Uterus (tissue), 4 donors: ENCODE results near the gene VKORC1. TPM values are rescaled to one million over a fixed set of nuclear protein-coding genes. Genes with fewer than 3 reads are reported as not detected.
A peak's percentile ranks its signal among the peaks of the same experiment; 100 is the strongest.

ENCODE experiments used
- DNase-seq, 2 donors: peaks; one replicate each; pipeline ENCODE4 v3.0.0-alpha.2; 2019 to 2020
- H3K27ac ChIP-seq, 2 donors: fragments of 200-600 bp; sonication (generic); 1 replicate in 1 of 2; 2 replicates in 1 of 2; pipeline ENCODE4 v1.5.1; 2016 to 2018
- H3K27me3 ChIP-seq, 2 donors: fragments of 200-600 bp; sonication (generic); one replicate each; pipeline ENCODE4 v1.5.1; 2018 to 2019; ENCODE audit warnings: control low read depth in 1 of 2
- H3K36me3 ChIP-seq, 2 donors: fragments of 200-600 bp; sonication (generic); one replicate each; pipeline ENCODE4 v1.5.1; 2019; ENCODE audit warnings: control low read depth in 1 of 2
- H3K4me1 ChIP-seq, 2 donors: fragments of 200-600 bp; sonication (generic); one replicate each; pipeline ENCODE4 v1.5.1; 2018 to 2019; ENCODE audit warnings: control low read depth in 1 of 2
- H3K4me3 ChIP-seq, 2 donors: fragments of 200-600 bp; sonication (generic); 1 replicate in 1 of 2; 2 replicates in 1 of 2; pipeline ENCODE4 v1.5.1; 2018 to 2019; ENCODE audit warnings: mild to moderate bottlenecking in 1 of 2
- H3K9me3 ChIP-seq, 2 donors: fragments of 200-600 bp; sonication (generic); one replicate each; pipeline ENCODE4 v1.5.1; 2019; ENCODE audit warnings: control low read depth in 1 of 2
- CTCF ChIP-seq, 4 experiments: fragments of 200-600 bp in 2 of 4; fragments of 450-650 bp in 2 of 4; sonication (generic) in 2 of 4; IDR thresholded peaks; one replicate each; pipeline ENCODE4 v1.5.1; 2016 to 2019; ENCODE audit warnings: antibody characterized with exemption in 4 of 4, mild to moderate bottlenecking in 2 of 4, moderate library complexity in 1 of 4
- POLR2A ChIP-seq, 2 donors: fragments of 450-650 bp; IDR thresholded peaks; one replicate each; pipeline ENCODE4 v1.6.1; 2016; ENCODE audit warnings: antibody characterized with exemption in 2 of 2, mild to moderate bottlenecking in 1 of 2, moderate library complexity in 1 of 2
- intact Hi-C: fragments of 100-400 bp; cut with DNase I; formaldehyde crosslinking; loops from one replicate; pipeline ENCODE4 v1.15.1; 2023; ENCODE audit warnings: low total_unique reads
- total RNA-seq, 4 donors: library from RNA; depleted of rRNA in 3 of 4; stranded (reverse); fragments of >200 nt in 3 of 4; gene quantifications; one replicate each; pipeline versions ENCODE4 v1.1.0 to v1.2.4, GENCODE V29; 2014 to 2023
- donor health status: DM: yes; HTN: yes; CAD: no.

VKORC1 gene
- total RNA-seq, 4 donors from 2014 or later, result 68.7 to 81.8 (median 73.5) TPM

DNA sequence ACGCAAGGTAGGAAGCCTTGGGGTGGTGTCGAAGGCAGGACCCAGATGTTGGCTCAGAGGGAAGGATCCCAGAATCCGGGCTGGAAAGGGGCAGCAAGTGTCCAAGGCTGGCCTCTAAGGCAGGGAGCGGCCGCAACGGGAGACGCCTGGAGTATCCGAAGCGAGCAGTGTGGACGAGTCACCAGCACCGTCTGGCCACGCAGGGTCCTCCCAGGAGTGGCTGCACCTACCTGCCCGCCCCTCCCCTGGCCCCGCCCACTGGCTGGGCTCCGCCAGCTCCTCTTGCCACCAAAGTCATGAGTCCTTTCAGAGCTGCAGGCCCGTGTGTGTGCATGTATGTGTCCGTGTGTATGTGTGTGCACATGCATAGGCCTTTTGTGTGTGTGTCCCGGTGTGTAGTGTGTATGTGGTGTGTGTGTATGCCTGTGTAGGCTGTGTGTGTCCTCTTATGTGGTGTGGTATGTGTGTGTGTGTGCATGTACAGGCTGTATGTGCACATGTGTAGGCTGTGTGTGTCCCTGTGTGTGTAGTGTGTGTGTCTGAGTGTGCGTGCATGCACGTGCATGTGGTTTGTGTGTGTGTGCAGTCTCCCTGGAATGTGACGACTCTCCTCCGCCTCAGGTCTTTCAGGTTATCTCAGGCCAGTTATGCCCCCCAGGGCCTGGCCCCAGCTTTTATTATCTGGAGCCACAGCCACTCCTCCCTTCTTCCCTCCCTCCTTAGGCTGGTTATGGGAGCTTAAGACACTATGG, 41.1 kb upstream of the VKORC1 start, which contains the start of gene PRSS8:
Gene PRSS8, minus strand, starts transcription at position 193 of the 752 bp plus-strand sequence. CDS start 229 bp downstream, outside the sequence.
- H3K27ac ChIP-seq, result no peak within 1 kb of the TSS
- no peaks in the 10 kb centered on the region for H3K27me3 ChIP-seq
- no peaks in the 10 kb centered on the region for H3K36me3 ChIP-seq
- no peak for DNase-seq
- H3K4me3 ChIP-seq, result no peak within 1 kb of the TSS
- no peaks in the 10 kb centered on the region for H3K9me3 ChIP-seq
- intact Hi-C loops, result no loop called here
- H3K4me1 ChIP-seq, result no peaks in the 10 kb centered on the region
- peak in 1 of 2 donors; percentile 31 for TF ChIP-seq POLR2A (IDR thresholded peaks at IDR 0.05)
- TF ChIP-seq CTCF (IDR thresholded peaks at IDR 0.05), result no peak

- no peak for DNase-seq
- no peak for TF ChIP-seq CTCF (IDR thresholded peaks at IDR 0.05)
- TF ChIP-seq POLR2A (IDR thresholded peaks at IDR 0.05), result no peak
- intact Hi-C loops, result no loop called here
- H3K27me3 ChIP-seq, result no peaks in the 10 kb centered on the region
- no peak overlapping the region for H3K4me3 ChIP-seq
- H3K36me3 ChIP-seq, result no peaks in the 10 kb centered on the region
- no peak overlapping the region for H3K27ac ChIP-seq
- no peaks in the 10 kb centered on the region for H3K9me3 ChIP-seq
- peaks cover 0 to 4% of the 10 kb centered on the region in 2 donors for H3K4me1 ChIP-seq
These were observed 40.3 kb upstream of the VKORC1 start for GRCh38 chr16:31134625-31135534.

DNA sequence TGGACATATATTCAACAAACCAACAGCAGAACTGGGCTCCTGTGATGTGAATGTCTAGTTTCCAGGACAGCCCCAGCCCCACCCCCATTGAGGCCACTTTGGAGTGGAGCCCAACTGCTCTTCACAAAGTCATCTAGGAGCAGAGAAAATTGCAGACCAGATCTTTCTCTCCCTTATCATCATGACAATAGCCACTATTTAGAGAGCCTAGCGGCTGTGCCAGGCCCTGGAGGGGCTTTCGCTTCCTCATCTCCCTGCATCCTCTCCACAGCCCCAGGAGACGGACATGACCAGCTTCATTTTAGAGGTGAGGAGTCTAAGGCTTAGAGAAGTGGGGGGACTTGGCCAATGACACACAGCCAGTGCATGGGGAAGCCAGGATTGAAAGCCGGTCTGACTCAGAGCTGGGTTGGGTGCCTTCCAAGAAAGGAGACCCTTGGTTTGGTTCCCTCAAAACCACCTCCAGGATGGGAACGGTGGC, 39.5 kb upstream of the VKORC1 start:
- intact Hi-C loops, result no loop called here
- Histone ChIP-seq H3K27me3 (no peaks in the 10 kb centered on the region), H3K4me3 (no peak overlapping the region), H3K4me1 (peaks cover 0 to 11% of the 10 kb centered on the region in 2 donors), H3K9me3 (no peaks in the 10 kb centered on the region), H3K36me3 (no peaks in the 10 kb centered on the region), H3K27ac (no peak overlapping the region)
- no peak for DNase-seq
- no peak for TF ChIP-seq CTCF (IDR thresholded peaks at IDR 0.05)
- no peak for TF ChIP-seq POLR2A (IDR thresholded peaks at IDR 0.05)

DNA sequence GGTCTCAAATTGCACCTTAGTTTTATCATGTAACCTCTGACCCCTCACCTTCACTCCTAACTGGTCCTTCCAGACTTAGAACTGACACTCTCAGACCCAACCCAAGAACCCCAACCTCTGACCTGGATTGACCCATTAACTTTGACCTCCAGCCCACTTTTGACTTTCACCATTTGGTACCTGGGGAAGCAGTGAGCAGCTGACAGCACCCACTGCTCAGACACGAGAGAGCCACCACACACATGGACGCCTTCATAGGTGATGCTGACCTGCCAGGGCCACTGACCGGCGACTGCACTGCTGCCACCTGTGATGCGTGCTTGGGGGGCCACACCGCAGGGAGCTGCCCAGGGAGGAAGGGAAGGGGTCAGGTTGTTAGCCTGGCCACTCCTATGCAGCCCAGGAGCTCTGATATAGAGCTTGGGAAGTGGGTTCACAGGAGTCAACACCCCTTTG, 38.5 kb upstream of the VKORC1 start:
- intact Hi-C loops, result no loop called here
- H3K36me3 ChIP-seq, result no peaks in the 10 kb centered on the region
- peaks cover 0 to 11% of the 10 kb centered on the region in 2 donors for H3K4me1 ChIP-seq

More for the DNA sequence above, 38.5 kb upstream of the VKORC1 start:
- Histone ChIP-seq H3K9me3 (no peaks in the 10 kb centered on the region), H3K27me3 (no peaks in the 10 kb centered on the region), H3K27ac (no peak overlapping the region), H3K4me3 (no peak overlapping the region)
- TF ChIP-seq CTCF (IDR thresholded peaks at IDR 0.05) (no peak), POLR2A (IDR thresholded peaks at IDR 0.05) (no peak)
- DNase-seq, result no peak
